B cell (primary cell): ENCODE measurements around the gene IL17REL. TPM values are rescaled to one million over a fixed set of nuclear protein-coding genes. Genes with fewer than 3 reads are reported as not detected.
A peak's percentile ranks its signal among the peaks of the same experiment; 100 is the strongest.

ENCODE experiments used
- ATAC-seq: fragments of 200-7000 bp; cut with Tn5 transposase; one replicate; pipeline ENCODE4 v1.10.0; 2021; ENCODE audit warnings: low read depth, mild to moderate bottlenecking, moderate number of reproducible peaks, moderate library complexity
- CTCF ChIA-PET: fragments of 350-600 bp; sonication (Branson Sonifier 250); formaldehyde crosslinking; loops from one replicate; lab custom pipeline; 2021; ENCODE audit warnings: antibody characterized with exemption, inconsistent platforms; lab: Charles Lee
- POLR2A ChIA-PET: fragments of 350-600 bp; sonication (Branson Sonifier 250); formaldehyde crosslinking; loops from one replicate; lab custom pipeline; 2021; ENCODE audit warnings: antibody characterized with exemption; lab: Charles Lee
- DNase-seq: peaks from one replicate; pipeline ENCODE4 v3.0.0; 2013
- H2AFZ ChIP-seq: 2 replicates; pipeline ENCODE4 v1.6.1; 2012; ENCODE audit warnings: mild to moderate bottlenecking, low read depth, low read length; ENCODE audit not compliant: insufficient read depth, poor library complexity, severe bottlenecking
- H3K27ac ChIP-seq, 2 donors: 1 replicate in 1 of 2; 2 replicates in 1 of 2; pipeline ENCODE4 v1.5.1; 2012 to 2013; ENCODE audit warnings: low read length in 2 of 2, mild to moderate bottlenecking in 2 of 2, moderate library complexity in 1 of 2
- H3K27me3 ChIP-seq, 4 experiments: fragments of 200-600 bp in 1 of 4; sonication (generic) in 1 of 4; replicated peaks in 1 of 4; 1 replicate in 2 of 4; 2 replicates in 2 of 4; pipeline versions ENCODE4 v1.6.1 to v1.7.0; 2013 to 2016; ENCODE audit warnings: low read length in 3 of 4, mild to moderate bottlenecking in 2 of 4, mixed read lengths in 1 of 4, moderate library complexity in 1 of 4; ENCODE audit not compliant: insufficient read depth in 4 of 4, control insufficient read depth in 3 of 4; ENCODE audit errors: control extremely low read depth in 1 of 4
- H3K36me3 ChIP-seq, 2 experiments: replicated peaks in 1 of 2; 1 replicate in 1 of 2; 2 replicates in 1 of 2; pipeline versions ENCODE4 v1.6.1 to v1.7.1; 2013; ENCODE audit warnings: low read length in 1 of 2; ENCODE audit not compliant: insufficient read depth in 2 of 2, control insufficient read depth in 1 of 2; ENCODE audit errors: control extremely low read depth in 1 of 2, extremely low read depth in 1 of 2
- H3K4me1 ChIP-seq, 2 donors: fragments of 200-600 bp in 1 of 2; sonication (generic) in 1 of 2; 1 replicate in 1 of 2; 2 replicates in 1 of 2; pipeline versions ENCODE4 v1.5.1 to v1.6.1; 2013 to 2017; ENCODE audit warnings: low read length in 2 of 2; ENCODE audit not compliant: control insufficient read depth in 2 of 2, insufficient read depth in 2 of 2
- H3K4me2 ChIP-seq: replicated peaks from 2 replicates; pipeline ENCODE3; 2012; ENCODE audit warnings: mild to moderate bottlenecking, low read depth, low read length; ENCODE audit not compliant: poor library complexity, severe bottlenecking
- H3K4me3 ChIP-seq, 5 experiments: fragments of 200-600 bp in 1 of 5; sonication (generic) in 1 of 5; 1 replicate in 3 of 5; 2 replicates in 2 of 5; pipeline versions ENCODE4 v1.5.1 to v1.7.0; 2011 to 2016; ENCODE audit warnings: low read length in 4 of 5, mild to moderate bottlenecking in 4 of 5, low read depth in 2 of 5, control low read depth in 1 of 5, moderate library complexity in 1 of 5; ENCODE audit not compliant: insufficient read depth in 1 of 5; ENCODE audit errors: control extremely low read depth in 1 of 5, extremely low read depth in 1 of 5
- H3K79me2 ChIP-seq: fragments of 200-600 bp; sonication (generic); one replicate; pipeline ENCODE4 v1.6.0; 2016; ENCODE audit warnings: low read length; ENCODE audit not compliant: control insufficient read depth, insufficient read depth
- H3K9ac ChIP-seq: fragments of 200-600 bp; sonication (generic); 2 replicates; pipeline ENCODE4 v1.6.1; 2017; ENCODE audit warnings: mild to moderate bottlenecking, low read length, moderate library complexity
- H3K9me3 ChIP-seq, 3 donors: one replicate each; pipeline versions ENCODE4 v1.6.1 to v1.7.1; 2013; ENCODE audit warnings: low read length in 2 of 3; ENCODE audit not compliant: control insufficient read depth in 2 of 3, insufficient read depth in 1 of 3; ENCODE audit errors: control extremely low read depth in 1 of 3
- H4K20me1 ChIP-seq: 2 replicates; pipeline ENCODE4 v1.6.0; 2012; ENCODE audit warnings: mild to moderate bottlenecking, low read length; ENCODE audit not compliant: insufficient read depth, control insufficient read depth, poor library complexity, severe bottlenecking
- H3K27ac Mint-ChIP-seq: one replicate; pipeline ENCODE4 v1.8.0; 2021; ENCODE audit warnings: mixed read lengths
- H3K27me3 Mint-ChIP-seq: one replicate; pipeline ENCODE4 v1.8.0; 2021; ENCODE audit warnings: mixed read lengths
- H3K4me1 Mint-ChIP-seq: one replicate; pipeline ENCODE4 v1.8.0; 2021; ENCODE audit warnings: mixed read lengths
- H3K4me3 Mint-ChIP-seq: one replicate; pipeline ENCODE4 v1.8.0; 2021; ENCODE audit warnings: mixed read lengths
- H3K9me3 Mint-ChIP-seq: one replicate; pipeline ENCODE4 v1.8.0; 2022; ENCODE audit warnings: mixed read lengths; ENCODE audit not compliant: insufficient read depth
- EZH2 ChIP-seq: IDR thresholded peaks from 2 replicates; pipeline ENCODE4 v1.6.1; 2012; ENCODE audit warnings: borderline replicate concordance, low read depth, mild to moderate bottlenecking, moderate library complexity, low read length; ENCODE audit not compliant: insufficient read depth, poor library complexity, severe bottlenecking
- WGBS: methylation state at CpG from one replicate; pipeline ENCODE4 v1.1.5; 2013; ENCODE audit warnings: missing lambda C conversion rate; ENCODE audit not compliant: insufficient coverage; 5-methylcytosine and 5-hydroxymethylcytosine counted together
- intact Hi-C: fragments of 100-400 bp; cut with micrococcal nuclease; formaldehyde crosslinking; loops from one replicate; pipeline ENCODE4 v1.10.0; 2022
- polyA plus RNA-seq: library from polyadenylated mRNA; depleted of rRNA; stranded (reverse); fragments of >200 nt; gene quantifications from 2 replicates; pipeline ENCODE4 v1.2.3, GENCODE V29; 2012
- total RNA-seq, 2 donors: library from RNA; stranded (reverse); fragments of 120-200 nt in 1 of 2; gene quantifications; 1 replicate in 1 of 2; 2 replicates in 1 of 2; pipeline versions ENCODE4 v1.2.3 to v1.2.4, GENCODE V29; 2013 to 2022
- TF ChIP-seq, protein P1 (sequence below): fragments of 200-600 bp; IDR thresholded peaks from one replicate; pipeline ENCODE4 v1.8.0; 2022; ENCODE audit warnings: antibody characterized with exemption, mild to moderate bottlenecking

IL17REL gene
- total and polyA plus RNA-seq, 2 donors (not counting 1 experiment from before 2014, with no cell fraction given) = 0.09 to 0.10 TPM

DNA sequence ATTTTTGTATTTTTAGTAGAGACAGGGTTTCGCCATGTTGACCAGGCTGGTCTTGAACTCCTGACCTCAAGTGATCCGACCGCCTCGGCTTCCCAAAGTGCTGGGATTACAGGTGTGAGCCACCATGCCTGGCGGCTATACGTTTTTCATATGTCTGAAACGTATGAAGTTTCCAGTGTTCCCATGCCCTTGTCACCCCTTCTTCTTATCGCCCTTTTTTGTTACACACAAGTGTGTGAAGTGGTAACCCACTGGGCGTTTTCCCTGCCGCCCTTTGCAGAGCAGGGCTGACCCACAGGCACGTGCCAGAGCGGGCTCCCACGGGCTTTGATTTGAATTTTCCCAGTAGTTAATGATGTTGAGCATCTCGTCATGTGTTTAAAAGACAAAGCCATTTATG is 35.0 kb downstream of the IL17REL start:
- intact Hi-C loops = loop anchor here (2.0 kb wide), 1 partner anchor 17 kb away; the partner anchor contains the start of gene PIM3

More for the DNA sequence above, 35.0 kb downstream of the IL17REL start:
- H3K4me2 ChIP-seq = no peak overlapping the region
- H3K27ac ChIP-seq = no peak overlapping the region
- ChIA-PET CTCF (interaction anchor here (1.4 to 6.3 kb wide), 2 partner anchors 13 to 15 kb away, joined by 4 to 40 read pairs; no protein-coding TSS in a partner anchor), POLR2A (interaction anchor here (1.1 to 2.1 kb wide), 3 partner anchors 10 to 15 kb away, joined by 3 to 11 read pairs (median 6); no protein-coding TSS in a partner anchor)
- no peak overlapping the region for H3K4me3 ChIP-seq
- Mint-ChIP-seq H3K4me3 (no peak overlapping the region), H3K27ac (no peak overlapping the region), H3K4me1 (peaks cover 22% of the 10 kb centered on the region), H3K9me3 (peaks cover 8% of the 10 kb centered on the region), H3K27me3 (peaks cover 9% of the 10 kb centered on the region)
- H3K27me3 ChIP-seq = peaks cover 0 to 2% (median under 1%) of the 10 kb centered on the region in 4 experiments
- H3K4me1 ChIP-seq = peaks cover 17 to 29% of the 10 kb centered on the region in 2 donors
- no peak for TF ChIP-seq EZH2
- TF ChIP-seq, protein P1, sequence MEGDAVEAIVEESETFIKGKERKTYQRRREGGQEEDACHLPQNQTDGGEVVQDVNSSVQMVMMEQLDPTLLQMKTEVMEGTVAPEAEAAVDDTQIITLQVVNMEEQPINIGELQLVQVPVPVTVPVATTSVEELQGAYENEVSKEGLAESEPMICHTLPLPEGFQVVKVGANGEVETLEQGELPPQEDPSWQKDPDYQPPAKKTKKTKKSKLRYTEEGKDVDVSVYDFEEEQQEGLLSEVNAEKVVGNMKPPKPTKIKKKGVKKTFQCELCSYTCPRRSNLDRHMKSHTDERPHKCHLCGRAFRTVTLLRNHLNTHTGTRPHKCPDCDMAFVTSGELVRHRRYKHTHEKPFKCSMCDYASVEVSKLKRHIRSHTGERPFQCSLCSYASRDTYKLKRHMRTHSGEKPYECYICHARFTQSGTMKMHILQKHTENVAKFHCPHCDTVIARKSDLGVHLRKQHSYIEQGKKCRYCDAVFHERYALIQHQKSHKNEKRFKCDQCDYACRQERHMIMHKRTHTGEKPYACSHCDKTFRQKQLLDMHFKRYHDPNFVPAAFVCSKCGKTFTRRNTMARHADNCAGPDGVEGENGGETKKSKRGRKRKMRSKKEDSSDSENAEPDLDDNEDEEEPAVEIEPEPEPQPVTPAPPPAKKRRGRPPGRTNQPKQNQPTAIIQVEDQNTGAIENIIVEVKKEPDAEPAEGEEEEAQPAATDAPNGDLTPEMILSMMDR = no peak
- ATAC-seq (no peak), DNase-seq (peak; percentile 11)
- peaks cover 4 to 7% (median 5%) of the 10 kb centered on the region in 3 donors for H3K9me3 ChIP-seq
- no peaks in the 10 kb centered on the region for H4K20me1 ChIP-seq
- no peak overlapping the region for H2AFZ ChIP-seq
- peaks cover 3% of the 10 kb centered on the region for H3K79me2 ChIP-seq
- H3K36me3 ChIP-seq = no peaks in the 10 kb centered on the region
- H3K9ac ChIP-seq = no peak overlapping the region
- WGBS = 97% methylated on average over 7 of the region's 14 CpGs
